ENCODE measurements around the gene PRICKLE2. TPM values are rescaled to one million over a fixed set of nuclear protein-coding genes. Genes with fewer than 3 reads are reported as not detected.

The PRICKLE2 gene
- total RNA-seq, 1 donor from 2014 or later, result 23.2 TPM

GRCh38 chr3:64179249-64179648, 46.0 kb downstream of the PRICKLE2 start:
- Mint-ChIP-seq H3K4me1 (ENCODE audit: low read depth) (peaks cover 6% of the 10 kb centered on the region), H3K27ac (no peak overlapping the region), H3K4me3 (ENCODE audit: low read depth) (no peak overlapping the region), H3K9me3 (ENCODE audit: low read depth) (peaks cover 6% of the 10 kb centered on the region), H3K36me3 (ENCODE audit: insufficient read depth) (peaks cover 3% of the 10 kb centered on the region), H3K27me3 (no peaks in the 10 kb centered on the region)
- TF ChIP-seq, protein P1, sequence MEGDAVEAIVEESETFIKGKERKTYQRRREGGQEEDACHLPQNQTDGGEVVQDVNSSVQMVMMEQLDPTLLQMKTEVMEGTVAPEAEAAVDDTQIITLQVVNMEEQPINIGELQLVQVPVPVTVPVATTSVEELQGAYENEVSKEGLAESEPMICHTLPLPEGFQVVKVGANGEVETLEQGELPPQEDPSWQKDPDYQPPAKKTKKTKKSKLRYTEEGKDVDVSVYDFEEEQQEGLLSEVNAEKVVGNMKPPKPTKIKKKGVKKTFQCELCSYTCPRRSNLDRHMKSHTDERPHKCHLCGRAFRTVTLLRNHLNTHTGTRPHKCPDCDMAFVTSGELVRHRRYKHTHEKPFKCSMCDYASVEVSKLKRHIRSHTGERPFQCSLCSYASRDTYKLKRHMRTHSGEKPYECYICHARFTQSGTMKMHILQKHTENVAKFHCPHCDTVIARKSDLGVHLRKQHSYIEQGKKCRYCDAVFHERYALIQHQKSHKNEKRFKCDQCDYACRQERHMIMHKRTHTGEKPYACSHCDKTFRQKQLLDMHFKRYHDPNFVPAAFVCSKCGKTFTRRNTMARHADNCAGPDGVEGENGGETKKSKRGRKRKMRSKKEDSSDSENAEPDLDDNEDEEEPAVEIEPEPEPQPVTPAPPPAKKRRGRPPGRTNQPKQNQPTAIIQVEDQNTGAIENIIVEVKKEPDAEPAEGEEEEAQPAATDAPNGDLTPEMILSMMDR (IDR thresholded peaks at IDR 0.05; ENCODE audit: unreplicated experiment), result no peak
- no peak for DNase-seq (ENCODE audit: low spot score, unreplicated experiment)

DNA sequence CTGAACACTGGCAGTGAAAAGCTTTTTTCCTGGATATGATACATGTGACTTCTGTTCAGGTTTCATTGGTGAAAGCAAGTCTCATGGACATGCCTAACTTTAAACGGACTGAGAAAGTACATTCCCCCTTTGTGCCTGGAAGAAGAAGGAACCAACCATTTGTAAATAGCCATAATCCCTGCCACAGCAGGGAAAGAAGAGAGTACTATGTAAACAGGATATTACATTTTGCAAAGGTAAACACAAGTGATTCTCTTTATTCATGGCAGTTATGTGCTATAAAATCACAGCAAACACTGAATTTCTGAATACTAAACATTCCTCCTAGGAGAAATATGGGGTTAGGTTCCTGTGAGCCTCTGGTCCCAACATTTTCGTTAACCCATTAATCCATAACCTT, 46.8 kb downstream of the PRICKLE2 start:
- peaks cover 6% of the 10 kb centered on the region for H3K9me3 Mint-ChIP-seq (ENCODE audit: low read depth)
- no peaks in the 10 kb centered on the region for H3K27me3 Mint-ChIP-seq
- no peak for DNase-seq (ENCODE audit: low spot score, unreplicated experiment)
- no peak overlapping the region for H3K4me3 Mint-ChIP-seq (ENCODE audit: low read depth)
- H3K36me3 Mint-ChIP-seq (ENCODE audit: insufficient read depth), result peaks cover 3% of the 10 kb centered on the region
- H3K4me1 Mint-ChIP-seq (ENCODE audit: low read depth), result peaks cover 12% of the 10 kb centered on the region
- TF ChIP-seq, protein P1 (IDR thresholded peaks at IDR 0.05; ENCODE audit: unreplicated experiment), result no peak
- H3K27ac Mint-ChIP-seq, result no peak overlapping the region

DNA sequence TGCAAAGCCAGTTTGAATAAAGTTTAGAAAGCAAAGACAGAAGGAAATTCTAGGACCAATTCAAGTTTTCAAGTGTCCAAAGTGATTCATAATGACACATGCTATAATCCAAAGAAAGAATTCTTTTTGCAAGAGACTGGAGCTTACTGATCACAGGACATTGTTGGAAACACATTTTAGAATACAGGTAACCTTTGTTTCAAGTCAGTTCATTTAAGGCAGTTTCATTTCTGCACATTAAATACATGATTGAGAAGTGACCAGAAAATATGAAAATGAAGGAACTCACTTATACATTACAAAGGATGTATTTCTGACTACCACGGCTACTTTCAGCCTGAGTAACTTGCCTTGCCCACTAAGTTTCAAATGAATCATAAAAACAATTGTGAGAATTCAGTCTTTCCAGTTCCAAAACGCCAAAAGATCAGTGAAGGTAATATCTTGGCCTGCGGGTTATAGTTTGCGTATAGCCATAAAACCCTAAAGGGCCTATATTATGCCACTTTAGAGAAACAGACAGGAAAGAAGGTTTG, 48.7 kb downstream of the PRICKLE2 start:
- TF ChIP-seq, protein P1 (IDR thresholded peaks at IDR 0.05; ENCODE audit: unreplicated experiment), result no peak
- Mint-ChIP-seq H3K9me3 (ENCODE audit: low read depth) (peaks cover 6% of the 10 kb centered on the region), H3K4me1 (ENCODE audit: low read depth) (peaks cover 14% of the 10 kb centered on the region), H3K4me3 (ENCODE audit: low read depth) (no peak overlapping the region), H3K27me3 (no peaks in the 10 kb centered on the region), H3K27ac (no peak overlapping the region), H3K36me3 (ENCODE audit: insufficient read depth) (peaks cover 1% of the 10 kb centered on the region)
- no peak for DNase-seq (ENCODE audit: low spot score, unreplicated experiment)

DNA sequence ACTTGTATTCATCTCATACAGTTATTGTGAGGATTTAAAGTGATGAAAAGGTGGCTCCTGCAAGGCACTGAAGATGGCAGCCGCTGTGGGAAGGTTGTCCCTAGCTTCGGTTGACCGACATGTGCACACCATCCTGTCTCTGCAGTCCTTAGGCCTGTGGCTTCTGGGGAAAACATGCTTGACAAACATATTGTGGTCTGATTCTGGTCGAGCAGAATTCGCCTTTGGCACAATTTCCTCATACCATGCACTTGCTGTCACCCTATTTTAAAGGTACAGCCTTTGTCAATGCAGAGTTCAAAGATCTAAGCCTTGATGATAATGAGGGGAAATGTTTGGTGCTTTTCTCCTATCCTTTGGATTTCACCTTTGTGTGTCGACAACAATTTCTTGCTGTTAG, 50.9 kb downstream of the PRICKLE2 start:
- TF ChIP-seq, protein P1 (IDR thresholded peaks at IDR 0.05; ENCODE audit: unreplicated experiment), result no peak
- no peak for DNase-seq (ENCODE audit: low spot score, unreplicated experiment)
- Mint-ChIP-seq H3K9me3 (ENCODE audit: low read depth) (peaks cover 6% of the 10 kb centered on the region), H3K4me1 (ENCODE audit: low read depth) (peaks cover 12% of the 10 kb centered on the region), H3K27me3 (no peaks in the 10 kb centered on the region), H3K4me3 (ENCODE audit: low read depth) (no peak overlapping the region), H3K36me3 (ENCODE audit: insufficient read depth) (peaks cover 4% of the 10 kb centered on the region), H3K27ac (no peak overlapping the region)

GRCh38 chr3:64173563-64173962, 51.7 kb downstream of the PRICKLE2 start:
- Mint-ChIP-seq H3K36me3 (ENCODE audit: insufficient read depth) (peaks cover 4% of the 10 kb centered on the region), H3K4me3 (ENCODE audit: low read depth) (no peak overlapping the region), H3K4me1 (ENCODE audit: low read depth) (peaks cover 12% of the 10 kb centered on the region), H3K9me3 (ENCODE audit: low read depth) (peaks cover 6% of the 10 kb centered on the region), H3K27me3 (no peaks in the 10 kb centered on the region), H3K27ac (no peak overlapping the region)
- no peak for DNase-seq (ENCODE audit: low spot score, unreplicated experiment)
- TF ChIP-seq, protein P1 (IDR thresholded peaks at IDR 0.05; ENCODE audit: unreplicated experiment), result no peak

Data from progenitor cell of endocrine pancreas (in vitro differentiated cells).